NT2/D1 (cell line): ENCODE data around the gene AQP12A.

Experiments used
- DNase-seq: peaks from one replicate; pipeline ENCODE4 v3.0.0-alpha.2; 2011; ENCODE audit warnings: low read depth, low spot score
- H3K27me3 ChIP-seq: 2 replicates; pipeline ENCODE4 v1.6.0; 2011; ENCODE audit warnings: mild to moderate bottlenecking; ENCODE audit not compliant: insufficient read length, insufficient read depth
- H3K36me3 ChIP-seq: 2 replicates; pipeline ENCODE4 v1.6.1; 2011; ENCODE audit warnings: mild to moderate bottlenecking, low read length, mixed read lengths; ENCODE audit not compliant: insufficient read depth, insufficient read length
- H3K4me1 ChIP-seq: 2 replicates; pipeline ENCODE4 v1.5.1; 2011; ENCODE audit not compliant: insufficient read depth, insufficient read length
- H3K4me3 ChIP-seq: 2 replicates; pipeline ENCODE4 v1.5.1; 2011; ENCODE audit warnings: low read depth; ENCODE audit not compliant: insufficient read length
- H3K9ac ChIP-seq: 2 replicates; pipeline ENCODE4 v1.6.0; 2011; ENCODE audit warnings: low read depth; ENCODE audit not compliant: insufficient read length
- H3K9me3 ChIP-seq: 2 replicates; pipeline ENCODE4 v1.5.1; 2011; ENCODE audit warnings: mild to moderate bottlenecking, low read length; ENCODE audit not compliant: insufficient read depth
- SUZ12 ChIP-seq: IDR thresholded peaks from 2 replicates; pipeline ENCODE4 v1.6.1; 2011; ENCODE audit not compliant: insufficient read length, insufficient read depth; ENCODE audit errors: extremely low read depth
- YY1 ChIP-seq: IDR thresholded peaks from 2 replicates; pipeline ENCODE4 v1.6.1; 2011; ENCODE audit not compliant: insufficient read length, insufficient read depth
- ZNF274 ChIP-seq: IDR thresholded peaks from 2 replicates; pipeline ENCODE4 v1.6.1; 2011; ENCODE audit warnings: mild to moderate bottlenecking, low read depth, low read length

The AQP12A gene

GRCh38 chr2:240741091-240741490 lies 49.4 kb downstream of the AQP12A start:
- Histone ChIP-seq H3K36me3 (peaks cover 23% of the 10 kb centered on the region), H3K4me1 (peaks cover 6% of the 10 kb centered on the region), H3K4me3 (no peak overlapping the region), H3K9me3 (no peaks in the 10 kb centered on the region), H3K27me3 (no peaks in the 10 kb centered on the region), H3K9ac (no peak overlapping the region)
- TF ChIP-seq SUZ12, result no peak
- TF ChIP-seq YY1, result no peak
- no peak for TF ChIP-seq ZNF274
- no peak for DNase-seq

- TF ChIP-seq ZNF274 (no peak), SUZ12 (no peak), YY1 (no peak)
- no peaks in the 10 kb centered on the region for H3K27me3 ChIP-seq
- no peak overlapping the region for H3K9ac ChIP-seq
- peaks cover 5% of the 10 kb centered on the region for H3K4me1 ChIP-seq
- H3K36me3 ChIP-seq, result peaks cover 18% of the 10 kb centered on the region
- H3K4me3 ChIP-seq, result no peak overlapping the region
- DNase-seq, result no peak
- no peaks in the 10 kb centered on the region for H3K9me3 ChIP-seq
Measured at GRCh38 chr2:240742602-240743095, 51.0 kb downstream of the AQP12A start.

- Histone ChIP-seq H3K4me1 (peaks cover 14% of the 10 kb centered on the region), H3K9me3 (no peaks in the 10 kb centered on the region), H3K36me3 (peaks cover 9% of the 10 kb centered on the region), H3K9ac (no peak overlapping the region), H3K27me3 (no peaks in the 10 kb centered on the region), H3K4me3 (no peak overlapping the region)
- no peak for TF ChIP-seq YY1
- TF ChIP-seq ZNF274, result no peak
- TF ChIP-seq SUZ12, result no peak
- DNase-seq, result no peak
Measured at GRCh38 chr2:240745456-240745855, 53.8 kb downstream of the AQP12A start.

- Histone ChIP-seq H3K27me3 (no peaks in the 10 kb centered on the region), H3K4me1 (peaks cover 17% of the 10 kb centered on the region), H3K4me3 (no peak overlapping the region), H3K9ac (no peak overlapping the region), H3K9me3 (no peaks in the 10 kb centered on the region), H3K36me3 (peaks cover 9% of the 10 kb centered on the region)
- TF ChIP-seq ZNF274, result no peak
- no peak for TF ChIP-seq SUZ12
- TF ChIP-seq YY1, result no peak
- no peak for DNase-seq
Measured at GRCh38 chr2:240745962-240746361, 54.3 kb downstream of the AQP12A start.

GRCh38 chr2:240746671-240747070 lies 55.0 kb downstream of the AQP12A start:
- no peak for TF ChIP-seq ZNF274
- TF ChIP-seq YY1, result no peak
- no peak for TF ChIP-seq SUZ12
- Histone ChIP-seq H3K9me3 (no peaks in the 10 kb centered on the region), H3K36me3 (peaks cover 9% of the 10 kb centered on the region), H3K4me3 (no peak overlapping the region), H3K27me3 (no peaks in the 10 kb centered on the region), H3K4me1 (peaks cover 17% of the 10 kb centered on the region), H3K9ac (no peak overlapping the region)
- no peak for DNase-seq

- no peak overlapping the region for H3K4me3 ChIP-seq
- no peak for DNase-seq
- no peaks in the 10 kb centered on the region for H3K27me3 ChIP-seq
- H3K36me3 ChIP-seq, result peaks cover 9% of the 10 kb centered on the region
- TF ChIP-seq SUZ12 (no peak), ZNF274 (no peak), YY1 (no peak)
- peaks cover 17% of the 10 kb centered on the region for H3K4me1 ChIP-seq
- no peak overlapping the region for H3K9ac ChIP-seq
- H3K9me3 ChIP-seq, result no peaks in the 10 kb centered on the region
Measured at GRCh38 chr2:240747256-240747655, 55.6 kb downstream of the AQP12A start.
